ENCODE data around the gene F2R. TPM values are rescaled to one million over a fixed set of nuclear protein-coding genes. Genes with fewer than 3 reads are reported as not detected.

F2R gene
- total and polyA plus RNA-seq, 2 of the 8 experiments (the other 6 are each of a cell fraction or from before 2014, with no cell fraction given): 23.8 to 29.1 TPM

- Histone ChIP-seq H3K23me2 (ENCODE audit: low read depth, low read length) (no peaks in the 10 kb centered on the region), H3K27ac (ENCODE audit: low read depth, low read length) (no peak overlapping the region), H2BK5ac (ENCODE audit: low read depth, low read length) (no peak overlapping the region), H3K27me3 (replicated peaks in 1 of 4; ENCODE audit: control insufficient read depth in 3 of 4, extremely low read depth in 1 of 4, insufficient read depth in 3 of 4, low read length in 3 of 4) (no peaks in the 10 kb centered on the region), H3K14ac (ENCODE audit: insufficient read length) (no peak overlapping the region), H3K4me2 (ENCODE audit: insufficient read depth in 1 of 2, low read depth in 2 of 2, low read length in 2 of 2) (no peak overlapping the region), H4K91ac (replicated peaks; ENCODE audit: insufficient read length, low read length) (no peak overlapping the region), H3K23ac (ENCODE audit: insufficient read length) (no peak overlapping the region), H3K4ac (replicated peaks; ENCODE audit: insufficient read length, low read depth, low read length) (no peak overlapping the region), H2AFZ (ENCODE audit: low read length) (no peak overlapping the region), H4K5ac (ENCODE audit: insufficient read length, low read depth, low read length) (no peak overlapping the region), H3K79me1 (ENCODE audit: low read depth, low read length) (no peaks in the 10 kb centered on the region), H4K20me1 (replicated peaks in 1 of 2; ENCODE audit: control insufficient read depth in 1 of 2, insufficient read depth in 2 of 2, low read length in 2 of 2) (peaks cover 0 to 2% of the 10 kb centered on the region in 2 experiments), H3K79me2 (ENCODE audit: control insufficient read depth in 1 of 2, insufficient read depth in 2 of 2, low read length in 2 of 2) (no peaks in the 10 kb centered on the region), H3K4me1 (replicated peaks in 1 of 4; ENCODE audit: control insufficient read depth in 3 of 4, insufficient read depth in 4 of 4, low read length in 3 of 4) (no peaks in the 10 kb centered on the region), H2BK20ac (ENCODE audit: low read length) (no peak overlapping the region), H2BK12ac (ENCODE audit: low read depth, low read length) (no peak overlapping the region), H3K9ac (replicated peaks in 1 of 4; ENCODE audit: extremely low read depth in 1 of 4, low read depth in 3 of 4, low read length in 3 of 4) (no peak overlapping the region), H4K8ac (ENCODE audit: extremely low read depth, insufficient read depth, low read length) (no peak overlapping the region), H3K56ac (replicated peaks; ENCODE audit: insufficient read length, low read depth, low read length) (no peak overlapping the region), H2BK120ac (replicated peaks; ENCODE audit: low read depth, low read length) (no peak overlapping the region), H3K4me3 (ENCODE audit: extremely low read depth in 1 of 4, insufficient read depth in 2 of 4, low read depth in 3 of 4, low read length in 4 of 4) (no peak overlapping the region), H2AK5ac (ENCODE audit: low read depth, low read length) (no peak overlapping the region), H3K9me3 (ENCODE audit: insufficient read depth in 2 of 2, low read depth in 1 of 2, low read length in 1 of 2) (no peaks in the 10 kb centered on the region), H3K18ac (ENCODE audit: extremely low read depth, low read length) (no peak overlapping the region), H2BK15ac (ENCODE audit: low read length) (no peak overlapping the region), H3K36me3 (ENCODE audit: control insufficient read depth in 2 of 4, insufficient read depth in 4 of 4, low read length in 3 of 4) (peaks cover 0 to 7% (median under 1%) of the 10 kb centered on the region in 4 experiments; a peak in 3 of 8 replicates)
- no peak for FAIRE-seq
- no peak for DNase-seq (ENCODE audit: low read depth in 1 of 2, low spot score in 2 of 2)
- CTCF ChIA-PET (ENCODE audit: partially characterized antibody): no interaction called here
- WGBS, 2 experiments (ENCODE audit: extremely low coverage in 1 of 2, insufficient coverage in 1 of 2, insufficient read length in 1 of 2, insufficient replicate concordance in 2 of 2, low coverage in 1 of 2, low lambda C conversion rate in 2 of 2, missing lambda C conversion rate in 1 of 2): 96% methylated on average over 1 of the region's 1 CpG; no CpG with 5 or more reads in 1 of the 2 experiments
- POLR2A ChIA-PET (ENCODE audit: partially characterized antibody): no interaction called here
- TF ChIP-seq JUN (IDR thresholded peaks at IDR 0.05; ENCODE audit: low read depth, low read length) (no peak), SRF (IDR thresholded peaks at IDR 0.05; ENCODE audit: low read depth, low read length) (no peak), NRF1 (IDR thresholded peaks at IDR 0.05; ENCODE audit: low read depth, low read length) (no peak), ASH2L (IDR thresholded peaks at IDR 0.05; ENCODE audit: low read length) (no peak), CTCF (IDR thresholded peaks at IDR 0.05; ENCODE audit: control extremely low read depth in 1 of 3, insufficient read depth in 1 of 3, low read depth in 1 of 3, low read length in 3 of 3) (no peak), CTBP2 (IDR thresholded peaks at IDR 0.05; ENCODE audit: borderline replicate concordance, insufficient read depth, insufficient read length, low read length) (no peak), EGR1 (IDR thresholded peaks at IDR 0.05; ENCODE audit: borderline replicate concordance, low read depth, low read length) (no peak), E2F6 (IDR thresholded peaks at IDR 0.05) (no peak), CEBPB (IDR thresholded peaks at IDR 0.05; ENCODE audit: low read depth, low read length) (no peak), SAP30 (IDR thresholded peaks at IDR 0.05; ENCODE audit: insufficient read depth, insufficient replicate concordance, low read length) (no peak), MAFK (IDR thresholded peaks at IDR 0.05; ENCODE audit: low read depth, low read length) (no peak), JUND (IDR thresholded peaks at IDR 0.05; ENCODE audit: low read length) (no peak)
Observed at GRCh38 chr5:76675364-76675763, 40.6 kb upstream of the F2R start.

Measured in H1 (cell line).